PC-9 (cell line): ENCODE measurements around the gene IGSF21.

ENCODE experiments used
- CTCF ChIP-seq: fragments of 200-600 bp; sonication (generic); conservative IDR thresholded peaks from 2 replicates; pipeline ENCODE4 v1.6.1; 2017; ENCODE audit warnings: mixed run types, antibody characterized with exemption, mild to moderate bottlenecking, moderate library complexity
- EZH2 ChIP-seq: fragments of 200-600 bp; sonication (generic); IDR thresholded peaks from 2 replicates; pipeline ENCODE4 v1.8.0; 2017; ENCODE audit warnings: antibody characterized with exemption, low read depth

- TF ChIP-seq CTCF (no peak), EZH2 (no peak)
Observed at GRCh38 chr1:18412882-18413353, 305.3 kb downstream of the IGSF21 start.
